ENCODE data around the gene KRT13. TPM values are rescaled to one million over a fixed set of nuclear protein-coding genes. Genes with fewer than 3 reads are reported as not detected.

The KRT13 gene
- total and polyA plus RNA-seq, 2 donors (not counting 3 experiments of a cell fraction or from before 2014, with no cell fraction given): not detected

- peaks cover 19% of the 10 kb centered on the region for H3K4me1 ChIP-seq (ENCODE audit: control insufficient read depth, extremely low read depth, insufficient read depth, low read length)
- no peak overlapping the region for H3K9ac ChIP-seq (replicated peaks; ENCODE audit: extremely low read depth, insufficient read depth, low read length)
- no peaks in the 10 kb centered on the region for H3K9me1 ChIP-seq (replicated peaks; ENCODE audit: control insufficient read depth, extremely low read depth, insufficient read depth, low read length)
- no peaks in the 10 kb centered on the region for H3K79me2 ChIP-seq (ENCODE audit: control insufficient read depth, insufficient read depth, low read length)
- no peaks in the 10 kb centered on the region for H3K36me3 ChIP-seq (ENCODE audit: control insufficient read depth in 2 of 2, extremely low read depth in 1 of 2, insufficient read depth in 2 of 2, low read length in 2 of 2)
- H3K4me3 ChIP-seq (replicated peaks in 1 of 3; ENCODE audit: insufficient read depth in 1 of 3, low read depth in 1 of 3, low read length in 3 of 3): no peak overlapping the region
- H2AFZ ChIP-seq (ENCODE audit: low read depth, low read length): peak overlapping the region; percentile 32
- intact Hi-C loops (cut with micrococcal nuclease): loop anchor here (5.0 kb wide), 1 partner anchor 745 kb away; no protein-coding TSS in a partner anchor
- no peaks in the 10 kb centered on the region for H4K20me1 ChIP-seq (replicated peaks; ENCODE audit: control insufficient read depth, extremely low read depth, insufficient read depth, low read length)
- ChIA-PET CTCF (interaction anchor here (0.8 to 9.2 kb wide), 18 partner anchors 8 to 692 kb away, joined by 4 to 369 read pairs (median 28); partner anchors contain the start of genes EIF1, KRT15, KRT19 and KRT35), POLR2A (interaction anchor here (2.2 kb wide), 1 partner anchor 26 kb away, joined by 6 read pairs; no protein-coding TSS in a partner anchor)
- no TSS peak for BruUV-seq (replicated peaks)
- H3K9me3 ChIP-seq (replicated peaks; ENCODE audit: control insufficient read depth, insufficient read depth, low read length): no peaks in the 10 kb centered on the region
- H3K27me3 ChIP-seq (ENCODE audit: control insufficient read depth in 2 of 2, insufficient read depth in 2 of 2, low read length in 2 of 2): no peaks in the 10 kb centered on the region
- H3K4me2 ChIP-seq (ENCODE audit: insufficient read depth, low read length): no peak overlapping the region
- TF ChIP-seq JUN (IDR thresholded peaks at IDR 0.05; ENCODE audit: borderline replicate concordance, insufficient read depth, insufficient read length, low read depth) (no peak), GATA2 (IDR thresholded peaks at IDR 0.05; ENCODE audit: insufficient read depth, insufficient read length, low read depth, low read length) (no peak), MYC (IDR thresholded peaks at IDR 0.05; ENCODE audit: low read depth, low read length) (no peak), POLR2AphosphoS5 (IDR thresholded peaks at IDR 0.05; ENCODE audit: insufficient read depth, low read depth, low read length) (no peak), FOS (IDR thresholded peaks at IDR 0.05; ENCODE audit: borderline replicate concordance, insufficient read depth, low read length) (no peak), POLR2A (IDR thresholded peaks at IDR 0.05; ENCODE audit: low read depth, low read length) (no peak), EZH2 (IDR thresholded peaks at IDR 0.05; ENCODE audit: borderline replicate concordance, low read depth, low read length, severe bottlenecking) (no peak)
- TF ChIP-seq, protein P1, sequence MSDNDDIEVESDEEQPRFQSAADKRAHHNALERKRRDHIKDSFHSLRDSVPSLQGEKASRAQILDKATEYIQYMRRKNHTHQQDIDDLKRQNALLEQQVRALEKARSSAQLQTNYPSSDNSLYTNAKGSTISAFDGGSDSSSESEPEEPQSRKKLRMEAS (IDR thresholded peaks at IDR 0.05; ENCODE audit: insufficient read depth, insufficient read length): no peak
- TF ChIP-seq, protein P2, sequence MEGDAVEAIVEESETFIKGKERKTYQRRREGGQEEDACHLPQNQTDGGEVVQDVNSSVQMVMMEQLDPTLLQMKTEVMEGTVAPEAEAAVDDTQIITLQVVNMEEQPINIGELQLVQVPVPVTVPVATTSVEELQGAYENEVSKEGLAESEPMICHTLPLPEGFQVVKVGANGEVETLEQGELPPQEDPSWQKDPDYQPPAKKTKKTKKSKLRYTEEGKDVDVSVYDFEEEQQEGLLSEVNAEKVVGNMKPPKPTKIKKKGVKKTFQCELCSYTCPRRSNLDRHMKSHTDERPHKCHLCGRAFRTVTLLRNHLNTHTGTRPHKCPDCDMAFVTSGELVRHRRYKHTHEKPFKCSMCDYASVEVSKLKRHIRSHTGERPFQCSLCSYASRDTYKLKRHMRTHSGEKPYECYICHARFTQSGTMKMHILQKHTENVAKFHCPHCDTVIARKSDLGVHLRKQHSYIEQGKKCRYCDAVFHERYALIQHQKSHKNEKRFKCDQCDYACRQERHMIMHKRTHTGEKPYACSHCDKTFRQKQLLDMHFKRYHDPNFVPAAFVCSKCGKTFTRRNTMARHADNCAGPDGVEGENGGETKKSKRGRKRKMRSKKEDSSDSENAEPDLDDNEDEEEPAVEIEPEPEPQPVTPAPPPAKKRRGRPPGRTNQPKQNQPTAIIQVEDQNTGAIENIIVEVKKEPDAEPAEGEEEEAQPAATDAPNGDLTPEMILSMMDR (IDR thresholded peaks at IDR 0.05; ENCODE audit: extremely low read depth in 1 of 2, insufficient read depth in 1 of 2, low read depth in 1 of 2, low read length in 2 of 2): no peak
- dilution Hi-C loops (cut with MboI; ENCODE audit: extremely low pct_ligation_motif_present, low sequenced_read_pairs): no loop called here
- DNase-seq (ENCODE audit: low read depth, low spot score): no peak
- H3K27ac ChIP-seq (ENCODE audit: insufficient read depth, low read depth, low read length): no peak overlapping the region
- no peak for FAIRE-seq
These were observed 42.0 kb upstream of the KRT13 start for GRCh38 chr17:41547378-41547841.
